IMR-90 (cell line): Measurements from ENCODE around the gene SYNE1. TPM values are rescaled to one million over a fixed set of nuclear protein-coding genes. Genes with fewer than 3 reads are reported as not detected.

Experiments
- ATAC-seq: fragments of 200-7000 bp; cut with Tn5 transposase; 2 replicates; pipeline ENCODE4 v1.9.1; 2020; ENCODE audit warnings: low read depth, mild to moderate bottlenecking, moderate library complexity
- BruUV-seq: library from RNA; stranded (reverse); fragments of 400-500 nt; replicated peaks from 2 replicates; lab custom pipeline; 2021; lab: Mats Ljungman, UMichigan
- CTCF ChIA-PET: fragments of 300-600 bp; formaldehyde crosslinking; extraction: SDS; loops from one replicate; lab custom pipeline; 2021; ENCODE audit warnings: antibody characterized with exemption; lab: Yijun Ruan, JAX
- POLR2A ChIA-PET: fragments of 300-600 bp; sonication (Branson Sonifier 250); formaldehyde crosslinking; loops from one replicate; lab custom pipeline; 2022; ENCODE audit warnings: antibody characterized with exemption; ENCODE audit not compliant: unreplicated experiment; lab: Charles Lee
- DNase-seq: peaks from one replicate; pipeline ENCODE4 v3.0.0; 2013
- H2AFZ ChIP-seq: replicated peaks from 2 replicates; pipeline ENCODE3; 2013; ENCODE audit warnings: low read length, mild to moderate bottlenecking; ENCODE audit not compliant: poor library complexity
- H2AK5ac ChIP-seq: 2 replicates; pipeline ENCODE4 v1.6.1; 2013; ENCODE audit warnings: low read depth, low read length, inconsistent platforms
- H2AK9ac ChIP-seq: replicated peaks from 2 replicates; pipeline ENCODE3; 2013; ENCODE audit warnings: mild to moderate bottlenecking, low read depth, low read length, moderate library complexity; ENCODE audit not compliant: poor library complexity
- H2BK120ac ChIP-seq: 2 replicates; pipeline ENCODE4 v1.6.1; 2013; ENCODE audit warnings: low read depth, low read length, inconsistent platforms
- H2BK15ac ChIP-seq: 3 replicates; pipeline ENCODE4 v1.6.1; 2013; ENCODE audit warnings: low read depth, low read length, inconsistent platforms
- H2BK20ac ChIP-seq: 2 replicates; pipeline ENCODE4 v1.6.1; 2013; ENCODE audit warnings: low read depth, mild to moderate bottlenecking, inconsistent platforms, low read length, moderate library complexity
- H2BK5ac ChIP-seq: 2 replicates; pipeline ENCODE4 v1.6.1; 2013; ENCODE audit warnings: mild to moderate bottlenecking, low read depth, low read length, inconsistent platforms; ENCODE audit not compliant: poor library complexity, severe bottlenecking
- H3K14ac ChIP-seq: replicated peaks from 2 replicates; pipeline ENCODE4 v1.6.1; 2013; ENCODE audit warnings: low read depth, low read length, inconsistent platforms
- H3K18ac ChIP-seq: 2 replicates; pipeline ENCODE4 v1.6.1; 2013; ENCODE audit warnings: low read depth, low read length, control low read depth
- H3K23ac ChIP-seq: 2 replicates; pipeline ENCODE4 v1.6.1; 2013; ENCODE audit warnings: low read depth, low read length, inconsistent platforms
- H3K27ac ChIP-seq: 2 replicates; pipeline ENCODE4 v1.5.1; 2013; ENCODE audit warnings: mild to moderate bottlenecking, control low read depth, low read length; ENCODE audit not compliant: insufficient read depth
- H3K27me3 ChIP-seq: 2 replicates; pipeline ENCODE4 v1.6.1; 2013; ENCODE audit warnings: low read length; ENCODE audit not compliant: control insufficient read depth, insufficient read depth
- H3K36me3 ChIP-seq: 2 replicates; pipeline ENCODE4 v1.6.1; 2013; ENCODE audit warnings: low read length, mixed read lengths; ENCODE audit not compliant: control insufficient read depth, insufficient read depth
- H3K4ac ChIP-seq: 2 replicates; pipeline ENCODE4 v1.6.1; 2013; ENCODE audit warnings: low read depth, low read length, inconsistent platforms
- H3K4me1 ChIP-seq: 2 replicates; pipeline ENCODE4 v1.6.1; 2013; ENCODE audit warnings: low read length, mixed read lengths; ENCODE audit not compliant: control insufficient read depth, insufficient read depth
- H3K4me2 ChIP-seq: 2 replicates; pipeline ENCODE4 v1.6.1; 2013; ENCODE audit warnings: low read depth, mild to moderate bottlenecking, control low read depth, low read length, moderate library complexity
- H3K4me3 ChIP-seq: 2 replicates; pipeline ENCODE4 v1.5.1; 2013; ENCODE audit warnings: low read depth, mild to moderate bottlenecking, control low read depth, low read length, moderate library complexity; ENCODE audit not compliant: insufficient read depth
- H3K56ac ChIP-seq: 2 replicates; pipeline ENCODE4 v1.6.1; 2013; ENCODE audit warnings: low read length, inconsistent platforms; ENCODE audit not compliant: insufficient read depth; ENCODE audit errors: extremely low read depth
- H3K79me1 ChIP-seq, 2 experiments: 2 replicates each; pipeline ENCODE4 v1.6.1; 2013; ENCODE audit warnings: low read length in 2 of 2, inconsistent platforms in 1 of 2, low read depth in 1 of 2
- H3K9ac ChIP-seq: 2 replicates; pipeline ENCODE4 v1.6.1; 2013; ENCODE audit warnings: low read depth, low read length, control low read depth
- H3K9me1 ChIP-seq: 2 replicates; pipeline ENCODE4 v1.6.1; 2013; ENCODE audit warnings: low read length, inconsistent platforms; ENCODE audit not compliant: insufficient read depth
- H3K9me3 ChIP-seq: 2 replicates; pipeline ENCODE4 v1.6.1; 2013; ENCODE audit warnings: low read length; ENCODE audit not compliant: control insufficient read depth, insufficient read depth
- H4K20me1 ChIP-seq: 2 replicates; pipeline ENCODE4 v1.6.1; 2013; ENCODE audit warnings: low read length, inconsistent platforms; ENCODE audit not compliant: insufficient read depth
- H4K5ac ChIP-seq: 2 replicates; pipeline ENCODE4 v1.6.1; 2013; ENCODE audit warnings: mild to moderate bottlenecking, low read depth, low read length, control low read depth
- H4K8ac ChIP-seq, 2 experiments: 2 replicates each; pipeline ENCODE4 v1.6.1; 2013; ENCODE audit warnings: low read depth in 2 of 2, low read length in 2 of 2, control low read depth in 1 of 2, inconsistent platforms in 1 of 2
- H4K91ac ChIP-seq: 2 replicates; pipeline ENCODE4 v1.6.1; 2013; ENCODE audit warnings: low read depth, low read length, inconsistent platforms; ENCODE audit not compliant: insufficient read depth
- BHLHE40 ChIP-seq: fragments of 150-350 bp; IDR thresholded peaks from 2 replicates; pipeline ENCODE4 v1.6.1; 2016; ENCODE audit warnings: mild to moderate bottlenecking, low read depth, low read length
- CEBPB ChIP-seq: IDR thresholded peaks from 2 replicates; pipeline ENCODE4 v1.6.1; 2012; ENCODE audit warnings: low read depth, low read length, improper control_type of control experiment
- CHD1 ChIP-seq: IDR thresholded peaks from 2 replicates; pipeline ENCODE4 v1.6.1; 2012; ENCODE audit warnings: low read depth, low read length, improper control_type of control experiment
- FOS ChIP-seq: fragments of 150-350 bp; IDR thresholded peaks from 2 replicates; pipeline ENCODE4 v1.6.1; 2016; ENCODE audit warnings: low read depth, low read length
- MAFK ChIP-seq: IDR thresholded peaks from 2 replicates; pipeline ENCODE4 v1.6.1; 2012; ENCODE audit warnings: low read depth, low read length, improper control_type of control experiment
- MAZ ChIP-seq: IDR thresholded peaks from 2 replicates; pipeline ENCODE4 v1.6.1; 2012; ENCODE audit warnings: low read depth, mild to moderate bottlenecking, low read length, improper control_type of control experiment, moderate library complexity, borderline replicate concordance
- MXI1 ChIP-seq: IDR thresholded peaks from 2 replicates; pipeline ENCODE4 v1.6.1; 2012; ENCODE audit warnings: low read depth, mild to moderate bottlenecking, low read length, moderate library complexity, borderline replicate concordance
- NFE2L2 ChIP-seq: fragments of 150-350 bp; IDR thresholded peaks from 2 replicates; pipeline ENCODE4 v1.6.1; 2016; ENCODE audit warnings: low read depth, mild to moderate bottlenecking, low read length
- POLR2A ChIP-seq: IDR thresholded peaks from 2 replicates; pipeline ENCODE4 v1.6.1; 2012; ENCODE audit warnings: mild to moderate bottlenecking, low read depth, low read length
- RAD21 ChIP-seq: IDR thresholded peaks from 2 replicates; pipeline ENCODE4 v1.6.1; 2012; ENCODE audit warnings: low read length, improper control_type of control experiment
- RCOR1 ChIP-seq: IDR thresholded peaks from 2 replicates; pipeline ENCODE4 v1.6.1; 2012; ENCODE audit warnings: mild to moderate bottlenecking, low read length, improper control_type of control experiment; ENCODE audit not compliant: insufficient replicate concordance
- RFX5 ChIP-seq: IDR thresholded peaks from 2 replicates; pipeline ENCODE4 v1.8.0; 2012; ENCODE audit warnings: low read depth, mild to moderate bottlenecking, low read length, moderate library complexity
- SMC3 ChIP-seq: fragments of 150-350 bp; IDR thresholded peaks from 2 replicates; pipeline ENCODE4 v1.6.1; 2016; ENCODE audit warnings: low read depth, mild to moderate bottlenecking, antibody characterized with exemption, low read length, moderate library complexity
- WGBS, 2 experiments: methylation state at CpG; one replicate each; pipeline versions ENCODE4 v1.1.5 to v1.1.7; 2013; ENCODE audit warnings: missing lambda C conversion rate in 2 of 2; ENCODE audit not compliant: insufficient read length in 1 of 2; ENCODE audit errors: extremely low coverage in 2 of 2; 5-methylcytosine and 5-hydroxymethylcytosine counted together
- dilution Hi-C: fragments of 300-500 bp; cut with HindIII; formaldehyde crosslinking; loops from one replicate; pipeline ENCODE4 v1.14.3; 2018; ENCODE audit warnings: low sequenced_read_pairs; ENCODE audit not compliant: unreplicated experiment
- in situ Hi-C: fragments of 300-500 bp; cut with MboI; formaldehyde crosslinking; loops from 3 replicates; pipeline ENCODE4 v1.14.3; 2019; ENCODE audit warnings: low sequenced_read_pairs, inconsistent platforms, mixed read lengths
- intact Hi-C: fragments of 100-400 bp; cut with micrococcal nuclease; formaldehyde crosslinking; loops from 2 replicates; pipeline ENCODE4 v1.10.0; 2022
- polyA plus RNA-seq, 3 experiments: library from polyadenylated mRNA; depleted of rRNA; stranded (reverse); fragments of >200 nt; gene quantifications; 2 replicates each; pipeline ENCODE4 v1.2.3, GENCODE V29; 2012; ENCODE audit warnings: low replicate concordance in 1 of 3
- total RNA-seq: library from RNA; depleted of rRNA; stranded (reverse); fragments of >200 nt; gene quantifications from 2 replicates; pipeline ENCODE4 v1.2.3, GENCODE V29; 2012
- TF ChIP-seq, protein P1 (sequence below): fragments of 150-350 bp; IDR thresholded peaks from 2 replicates; pipeline ENCODE4 v1.6.1; 2017; ENCODE audit warnings: mild to moderate bottlenecking, antibody characterized with exemption, low read length, low read depth
- TF ChIP-seq, protein P2 (sequence below): fragments of 150-350 bp; IDR thresholded peaks from 2 replicates; pipeline ENCODE4 v1.6.1; 2016; ENCODE audit warnings: low read depth, mild to moderate bottlenecking, low read length, moderate library complexity, borderline replicate concordance
- TF ChIP-seq, protein P3 (sequence below): conservative IDR thresholded peaks from 2 replicates; pipeline ENCODE4 v1.5.1; 2012; ENCODE audit warnings: mild to moderate bottlenecking, low read depth, low read length, improper control_type of control experiment

The SYNE1 gene
- total and polyA plus RNA-seq, 2 of the 4 experiments (the other 2 are of a cell fraction), result 34.1 to 159 TPM

DNA sequence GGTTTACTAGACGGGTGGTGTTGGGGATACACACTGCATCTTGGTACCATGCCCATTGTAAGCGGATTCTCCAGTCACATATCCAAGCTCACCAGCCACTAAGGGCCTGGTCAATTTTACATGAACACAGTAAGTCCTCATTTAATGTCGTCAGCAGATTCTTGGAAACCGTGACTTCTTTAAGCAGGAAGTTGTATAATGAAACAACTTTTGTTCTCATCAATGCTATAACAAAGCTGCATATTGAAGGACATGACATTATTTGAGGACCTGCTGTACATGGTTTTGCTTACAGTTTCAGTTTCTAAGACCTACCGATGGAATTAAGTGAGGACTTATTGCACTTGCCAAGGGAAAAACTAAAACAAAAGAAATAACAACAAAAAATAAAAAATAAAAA, 295.6 kb downstream of the SYNE1 start:
- H2AK5ac ChIP-seq, result no peak overlapping the region
- H3K9me1 ChIP-seq, result no peaks in the 10 kb centered on the region
- H3K9me3 ChIP-seq, result no peaks in the 10 kb centered on the region
- in situ Hi-C loops (no loop called here), intact Hi-C loops (loop anchor here (10.0 kb wide), 1 partner anchor 127 kb away; no protein-coding TSS in a partner anchor), dilution Hi-C loops (no loop called here)
- ATAC-seq, result no peak
- ChIA-PET POLR2A (no interaction called here), CTCF (interaction anchor here (1.0 kb wide), 1 partner anchor 15 kb away, joined by 3 read pairs; no protein-coding TSS in a partner anchor)
- no peak overlapping the region for H3K18ac ChIP-seq
- H4K91ac ChIP-seq, result no peak overlapping the region
- no peaks in the 10 kb centered on the region for H3K27me3 ChIP-seq
- no peak overlapping the region for H2BK5ac ChIP-seq
- H3K9ac ChIP-seq, result no peak overlapping the region
- no CpG with 5 or more reads among the region's 5 CpGs for WGBS, 2 experiments
- no peak overlapping the region for H2AK9ac ChIP-seq
- 0 out of 2 replicates have a peak, but pooled peaks cover 3% of the 10 kb centered on the region for H4K20me1 ChIP-seq
- no peak overlapping the region for H2AFZ ChIP-seq
- TF ChIP-seq RFX5, result no peak
- TF ChIP-seq FOS, result no peak
- no peak for TF ChIP-seq SMC3
- TF ChIP-seq MAZ, result no peak
- TF ChIP-seq, protein P1, sequence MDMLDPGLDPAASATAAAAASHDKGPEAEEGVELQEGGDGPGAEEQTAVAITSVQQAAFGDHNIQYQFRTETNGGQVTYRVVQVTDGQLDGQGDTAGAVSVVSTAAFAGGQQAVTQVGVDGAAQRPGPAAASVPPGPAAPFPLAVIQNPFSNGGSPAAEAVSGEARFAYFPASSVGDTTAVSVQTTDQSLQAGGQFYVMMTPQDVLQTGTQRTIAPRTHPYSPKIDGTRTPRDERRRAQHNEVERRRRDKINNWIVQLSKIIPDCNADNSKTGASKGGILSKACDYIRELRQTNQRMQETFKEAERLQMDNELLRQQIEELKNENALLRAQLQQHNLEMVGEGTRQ, result no peak
- TF ChIP-seq MAFK, result no peak
- TF ChIP-seq, protein P2, sequence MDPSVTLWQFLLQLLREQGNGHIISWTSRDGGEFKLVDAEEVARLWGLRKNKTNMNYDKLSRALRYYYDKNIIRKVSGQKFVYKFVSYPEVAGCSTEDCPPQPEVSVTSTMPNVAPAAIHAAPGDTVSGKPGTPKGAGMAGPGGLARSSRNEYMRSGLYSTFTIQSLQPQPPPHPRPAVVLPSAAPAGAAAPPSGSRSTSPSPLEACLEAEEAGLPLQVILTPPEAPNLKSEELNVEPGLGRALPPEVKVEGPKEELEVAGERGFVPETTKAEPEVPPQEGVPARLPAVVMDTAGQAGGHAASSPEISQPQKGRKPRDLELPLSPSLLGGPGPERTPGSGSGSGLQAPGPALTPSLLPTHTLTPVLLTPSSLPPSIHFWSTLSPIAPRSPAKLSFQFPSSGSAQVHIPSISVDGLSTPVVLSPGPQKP, result no peak
- TF ChIP-seq RCOR1, result no peak
- TF ChIP-seq RAD21, result no peak
- TF ChIP-seq BHLHE40, result no peak
- TF ChIP-seq MXI1, result no peak
- no peak for TF ChIP-seq POLR2A
- TF ChIP-seq, protein P3, sequence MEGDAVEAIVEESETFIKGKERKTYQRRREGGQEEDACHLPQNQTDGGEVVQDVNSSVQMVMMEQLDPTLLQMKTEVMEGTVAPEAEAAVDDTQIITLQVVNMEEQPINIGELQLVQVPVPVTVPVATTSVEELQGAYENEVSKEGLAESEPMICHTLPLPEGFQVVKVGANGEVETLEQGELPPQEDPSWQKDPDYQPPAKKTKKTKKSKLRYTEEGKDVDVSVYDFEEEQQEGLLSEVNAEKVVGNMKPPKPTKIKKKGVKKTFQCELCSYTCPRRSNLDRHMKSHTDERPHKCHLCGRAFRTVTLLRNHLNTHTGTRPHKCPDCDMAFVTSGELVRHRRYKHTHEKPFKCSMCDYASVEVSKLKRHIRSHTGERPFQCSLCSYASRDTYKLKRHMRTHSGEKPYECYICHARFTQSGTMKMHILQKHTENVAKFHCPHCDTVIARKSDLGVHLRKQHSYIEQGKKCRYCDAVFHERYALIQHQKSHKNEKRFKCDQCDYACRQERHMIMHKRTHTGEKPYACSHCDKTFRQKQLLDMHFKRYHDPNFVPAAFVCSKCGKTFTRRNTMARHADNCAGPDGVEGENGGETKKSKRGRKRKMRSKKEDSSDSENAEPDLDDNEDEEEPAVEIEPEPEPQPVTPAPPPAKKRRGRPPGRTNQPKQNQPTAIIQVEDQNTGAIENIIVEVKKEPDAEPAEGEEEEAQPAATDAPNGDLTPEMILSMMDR, result no peak
- no peak for TF ChIP-seq CEBPB
- no peak for TF ChIP-seq NFE2L2
- TF ChIP-seq CHD1, result no peak
- H4K5ac ChIP-seq, result no peak overlapping the region
- no peak overlapping the region for H3K23ac ChIP-seq
- H3K36me3 ChIP-seq, result peaks cover 38% of the 10 kb centered on the region
- H2BK15ac ChIP-seq, result no peak overlapping the region
- H3K4me2 ChIP-seq, result no peak overlapping the region
- no peak overlapping the region for H2BK20ac ChIP-seq
- no peak overlapping the region for H3K4me3 ChIP-seq
- BruUV-seq, result no TSS peak
- H3K4ac ChIP-seq, result no peak overlapping the region
- no peak overlapping the region for H3K56ac ChIP-seq
- H3K4me1 ChIP-seq, result no peaks in the 10 kb centered on the region
- H2BK120ac ChIP-seq, result no peak overlapping the region
- H3K14ac ChIP-seq, result no peak overlapping the region
- no peak overlapping the region for H4K8ac ChIP-seq
- H3K79me1 ChIP-seq, result peaks cover 0 to under 1% of the 10 kb centered on the region in 2 experiments; a peak in 1 of 4 replicates
- no peak overlapping the region for H3K27ac ChIP-seq
- DNase-seq, result no peak
